GM19240 (cell line): Measurements from ENCODE around the gene PPP1R37.

Experiments used
- DNase-seq: peaks from one replicate; pipeline ENCODE4 v3.0.0; 2011; ENCODE audit warnings: low spot score; ENCODE audit not compliant: insufficient read length

Gene PPP1R37

GRCh38 chr19:45191375-45191774, 98.4 kb downstream of the PPP1R37 start:
- no peak for DNase-seq

- DNase-seq = no peak
Measured at GRCh38 chr19:45195764-45196163, 102.8 kb downstream of the PPP1R37 start.
